Measurements from ENCODE around the gene HES6.

HES6 gene

DNA sequence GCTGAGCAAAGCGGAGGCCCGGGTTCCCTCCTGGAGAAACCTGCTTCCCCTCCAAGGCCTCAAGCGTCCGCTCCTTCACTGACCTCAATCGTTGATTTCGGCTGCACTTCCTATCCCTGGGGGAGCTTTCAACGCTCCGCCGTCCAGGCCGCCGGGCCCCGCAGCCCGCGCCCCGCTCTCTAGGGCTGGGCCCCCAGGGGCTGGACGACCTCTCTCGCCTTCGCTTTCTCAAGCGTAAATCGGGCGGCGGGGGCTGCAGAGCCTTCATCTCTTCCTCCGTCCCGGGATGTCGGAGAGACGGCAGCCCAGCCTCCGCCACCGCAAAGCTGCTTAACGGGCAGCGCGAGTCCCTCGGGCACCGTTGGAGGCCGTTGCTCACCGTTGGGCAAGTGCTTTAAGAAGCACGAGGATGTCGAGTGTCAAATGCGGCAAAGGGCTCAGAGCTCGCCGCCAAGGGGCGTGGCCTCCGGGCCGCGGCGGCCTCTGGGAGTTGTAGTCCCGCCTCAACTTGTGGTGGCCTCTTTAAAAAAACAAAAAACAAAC, 8.5 kb downstream of the HES6 start:
- peak in 3 of 4 experiments; percentile 38 to 77 (median 65) for DNase-seq

- no peak for DNase-seq
These were observed 9.1 kb downstream of the HES6 start for GRCh38 chr2:238230699-238231098.

DNA sequence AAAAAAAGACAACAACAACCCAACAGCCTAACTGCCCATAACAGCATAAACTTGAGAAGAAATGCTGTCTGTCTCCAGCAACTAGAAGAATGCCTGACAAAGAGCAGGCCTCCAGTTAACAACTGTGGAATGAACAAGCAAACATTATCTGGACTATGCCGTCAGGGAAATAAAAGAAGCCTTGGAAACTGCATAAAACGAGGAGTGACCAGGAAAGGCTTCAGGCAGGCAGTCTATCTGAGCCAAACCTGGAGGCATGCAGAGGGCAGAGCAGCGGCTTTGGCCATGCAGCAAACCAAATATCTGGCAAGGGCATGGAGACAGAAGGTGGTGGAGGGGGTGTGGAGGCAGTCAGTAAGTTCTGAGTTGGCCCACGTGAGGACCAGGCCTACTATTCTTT, 11.1 kb downstream of the HES6 start:
- DNase-seq = no peak

DNA sequence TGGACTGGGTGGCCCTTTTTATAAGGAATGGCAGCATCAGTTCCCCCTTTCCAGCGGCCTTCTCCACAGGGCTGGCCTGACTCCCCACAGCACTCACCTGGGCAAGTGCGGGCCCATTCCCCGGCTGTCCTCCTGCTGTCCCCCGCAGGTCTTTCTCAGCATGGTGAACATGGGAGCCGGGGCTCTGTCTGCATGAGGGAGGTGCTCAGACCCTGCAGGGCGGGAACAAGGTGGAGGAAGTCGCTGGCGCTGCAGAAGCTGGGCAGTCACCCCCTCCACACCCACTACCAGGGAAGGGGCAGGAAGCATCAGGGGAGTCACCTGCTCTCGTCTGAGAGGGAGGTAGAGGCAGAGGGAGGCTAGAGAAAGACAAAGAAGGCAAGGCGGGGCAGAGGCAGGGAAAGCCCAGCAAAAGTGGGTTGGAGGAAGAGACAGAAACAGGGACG, 12.2 kb downstream of the HES6 start:
- DNase-seq = no peak

DNA sequence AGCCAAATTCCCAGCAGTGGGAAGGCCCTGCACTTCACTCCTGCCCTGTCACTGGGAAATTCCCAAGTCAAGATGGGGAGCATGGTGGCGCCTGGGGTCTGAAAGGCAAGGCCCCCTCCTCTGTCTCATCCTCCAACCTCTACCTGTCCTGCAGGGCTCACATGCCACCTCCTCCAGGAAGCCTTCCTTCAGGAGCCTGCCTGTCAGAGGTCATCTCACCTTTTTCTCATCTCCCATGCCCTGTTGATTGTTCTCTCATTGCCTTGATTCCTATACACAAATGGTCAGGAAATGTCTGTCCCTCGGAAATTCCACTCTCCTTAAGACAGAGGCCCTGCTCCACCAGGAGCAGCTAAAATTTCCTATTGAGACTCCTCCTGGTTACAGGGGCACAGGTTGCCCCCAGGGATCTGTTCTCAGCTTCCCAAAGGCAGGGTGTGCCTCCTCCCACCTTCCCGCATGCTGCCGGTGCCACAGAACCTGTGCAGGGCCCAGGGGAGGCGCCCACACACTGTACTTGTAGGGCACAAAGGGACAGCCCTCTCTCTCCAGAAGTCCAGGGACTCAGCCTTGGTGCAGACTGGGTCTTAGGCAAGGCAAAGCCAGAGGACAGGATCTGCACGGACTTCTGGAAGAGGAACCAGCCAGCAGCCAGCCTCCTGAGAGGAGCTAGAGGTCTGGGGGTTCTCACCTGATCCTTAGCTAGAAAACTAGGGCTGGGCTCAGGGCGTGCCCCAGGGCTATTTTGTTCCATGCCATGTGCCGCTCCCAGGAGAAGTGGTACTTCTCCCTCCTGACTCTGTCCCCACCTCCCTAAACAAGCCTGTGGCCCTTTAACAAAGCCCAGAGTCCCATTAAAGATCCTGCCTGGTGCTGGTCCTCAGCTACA, 12.9 kb downstream of the HES6 start:
- DNase-seq = no peak

- no peak for DNase-seq
These were observed 13.7 kb downstream of the HES6 start for GRCh38 chr2:238225911-238226697.

DNA sequence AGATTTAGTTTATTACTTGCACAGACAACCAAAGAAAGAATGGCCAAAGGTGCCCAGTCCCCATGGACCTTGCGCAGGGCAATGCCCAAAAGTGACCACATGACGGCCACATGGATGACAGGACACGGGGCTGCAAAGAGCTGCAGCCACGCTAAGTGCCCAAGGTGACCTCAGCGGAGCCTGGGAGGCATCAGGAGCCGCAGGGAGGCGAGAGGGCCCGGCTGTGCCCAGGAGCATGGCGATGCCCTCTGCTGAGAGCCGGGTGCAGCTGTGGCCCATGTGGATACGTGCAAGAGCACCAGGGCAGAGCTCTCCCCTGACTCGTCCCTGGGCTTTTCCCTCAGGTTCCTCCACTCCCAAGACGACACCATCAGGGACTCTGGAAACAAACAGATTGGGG, 14.7 kb downstream of the HES6 start:
- no peak for DNase-seq

- no peak for DNase-seq
These were observed 15.3 kb downstream of the HES6 start for GRCh38 chr2:238224356-238225035.

DNA sequence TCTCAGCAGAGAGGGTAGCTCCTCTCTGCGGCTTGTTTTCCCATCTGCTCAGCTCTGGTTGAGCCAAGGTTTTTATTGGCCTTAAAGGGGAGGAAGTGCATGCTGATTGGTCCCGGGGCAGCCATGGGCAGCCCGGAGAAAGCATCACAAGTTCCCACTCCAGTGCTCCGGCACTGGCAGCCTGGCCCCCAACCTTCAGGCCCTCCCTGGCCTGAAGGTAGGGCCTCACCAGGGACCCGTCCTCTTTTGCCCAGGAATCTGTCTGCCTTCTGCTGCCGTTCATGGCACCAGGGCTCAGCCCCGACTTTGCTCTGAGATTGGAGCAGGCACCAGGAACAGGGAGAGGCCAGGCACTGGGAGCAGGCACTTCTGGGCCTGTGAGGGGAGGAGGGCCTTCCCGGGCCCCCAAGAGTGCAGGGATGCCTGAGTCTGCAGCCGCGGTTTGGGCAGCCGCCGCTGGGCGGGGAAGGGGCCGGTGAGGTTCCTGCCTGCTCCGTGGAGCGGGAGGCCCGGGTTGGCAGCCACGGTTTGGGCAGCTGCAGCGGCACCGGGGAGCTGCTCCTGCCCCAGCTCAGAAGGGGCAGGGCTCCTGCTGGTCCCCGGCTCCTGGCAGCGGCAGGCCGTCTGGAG, 18.8 kb downstream of the HES6 start:
- DNase-seq = no peak

DNA sequence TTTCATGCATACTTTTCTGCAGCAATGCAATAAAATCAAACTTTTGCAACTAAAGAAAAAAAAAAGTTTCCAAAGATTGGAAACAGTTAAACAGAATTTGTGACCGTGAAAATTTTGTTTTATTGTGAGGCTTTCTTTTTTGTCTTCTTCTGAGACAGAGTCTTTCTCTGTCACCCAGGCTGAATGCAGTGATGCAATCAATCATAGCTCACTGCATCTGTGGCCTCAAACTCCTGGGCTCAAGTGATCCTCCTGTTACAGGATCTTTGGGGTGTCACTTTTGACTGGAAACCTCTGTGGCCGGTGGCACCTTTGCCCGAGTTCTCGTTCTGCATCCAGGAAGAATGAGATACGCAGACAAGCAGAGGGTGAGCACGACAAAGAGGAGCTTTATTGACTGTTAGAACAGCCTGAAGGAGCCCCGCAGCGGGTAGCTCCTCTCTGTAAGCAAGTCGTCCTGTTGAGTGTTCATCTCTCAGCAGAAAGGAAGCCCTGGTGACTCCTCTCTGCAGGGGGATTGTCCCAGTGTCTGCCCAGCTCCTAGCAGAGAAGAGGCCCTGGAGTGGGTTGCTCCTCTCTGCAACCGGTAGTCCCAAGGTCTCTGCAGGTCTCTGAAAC, 19.5 kb downstream of the HES6 start:
- no peak for DNase-seq

GRCh38 chr2:238216651-238217184, 23.1 kb downstream of the HES6 start:
- DNase-seq = no peak

GRCh38 chr2:238207006-238207405, 32.8 kb downstream of the HES6 start:
- DNase-seq = no peak

DNA sequence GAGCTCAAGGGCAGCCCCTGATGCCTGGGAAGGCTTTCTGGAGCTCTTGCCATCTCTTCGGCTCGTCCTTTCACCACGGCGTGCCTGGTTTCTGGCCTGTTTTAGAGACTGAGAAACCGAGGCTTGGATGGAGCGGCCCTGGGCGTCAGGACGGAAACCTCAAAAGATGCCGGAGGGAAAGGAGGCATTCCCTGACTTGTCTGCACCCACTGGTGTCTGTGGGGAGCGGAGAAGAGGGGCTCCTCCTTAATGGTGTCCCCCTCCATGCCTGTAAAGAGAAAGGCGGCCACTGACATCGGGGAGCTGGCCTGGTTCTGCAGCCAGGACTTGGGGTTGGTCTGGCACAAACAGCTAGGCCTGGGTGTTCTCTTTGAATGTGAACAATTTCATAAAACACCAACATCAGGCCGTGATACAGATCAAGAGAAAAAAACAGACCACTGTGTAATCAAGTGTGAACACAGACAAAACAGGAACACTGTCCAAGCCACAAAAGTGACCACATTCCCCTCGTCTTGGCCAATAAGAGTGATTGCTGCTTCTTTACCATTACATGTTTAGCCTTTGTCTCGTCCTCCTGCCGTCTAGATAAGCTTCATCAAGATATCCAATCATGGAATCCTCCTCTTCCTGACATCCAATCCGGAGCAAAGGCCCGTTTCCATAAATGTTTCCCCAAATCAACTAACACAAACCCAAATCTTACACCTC, 35.7 kb downstream of the HES6 start:
- no peak for DNase-seq

DNA sequence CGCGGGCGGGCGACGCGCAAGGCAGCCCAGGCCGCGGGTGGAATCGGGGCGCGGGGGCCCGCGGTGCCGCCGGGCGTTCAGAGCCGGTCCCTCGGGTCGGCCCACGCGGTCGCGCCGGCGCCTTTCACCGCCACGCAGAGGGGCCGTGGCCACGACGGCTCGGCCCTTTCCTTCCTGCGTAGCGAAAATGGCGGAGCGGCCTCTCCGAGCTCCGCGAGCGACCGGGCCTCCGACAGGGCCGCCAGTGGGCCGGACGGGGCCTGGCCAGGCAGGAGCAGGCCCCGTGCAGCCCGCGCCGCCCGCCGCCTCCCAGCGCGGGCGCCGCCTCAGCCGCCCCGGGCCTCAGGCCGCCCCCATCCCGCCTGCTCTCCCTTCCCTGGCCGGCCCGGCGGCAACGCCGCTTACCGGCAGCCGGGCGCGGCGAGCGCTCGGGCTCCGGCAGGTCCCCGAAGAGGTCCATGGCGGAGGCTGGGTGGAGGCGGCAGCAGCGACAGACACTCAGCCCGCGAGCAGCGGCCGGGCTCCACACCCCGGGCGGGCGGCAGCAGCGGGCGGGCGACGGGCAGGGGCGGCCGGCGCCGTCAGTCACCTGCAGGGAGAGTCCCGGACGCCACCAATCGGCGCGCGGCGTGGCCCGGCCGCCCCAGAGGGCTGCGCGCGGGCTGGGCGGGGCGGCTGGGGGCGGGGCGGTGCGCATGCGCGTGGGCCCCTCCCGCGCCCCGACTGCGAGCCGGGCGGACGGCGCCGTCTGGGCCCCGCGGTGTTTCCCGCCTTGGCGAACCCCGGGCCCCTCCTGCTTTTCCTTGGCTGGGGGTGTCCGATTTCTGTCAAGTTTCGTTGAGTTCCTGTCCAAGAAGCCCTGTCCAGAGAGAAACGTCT, 36.5 kb downstream of the HES6 start, which contains the start of gene ILKAP:
Gene ILKAP, minus strand, starts transcription at position 602 of the 879 bp plus-strand sequence. Its CDS starts 142 bp downstream, at position 460.
- DNase-seq = peak; percentile 70 to 91 (median 78)

DNA sequence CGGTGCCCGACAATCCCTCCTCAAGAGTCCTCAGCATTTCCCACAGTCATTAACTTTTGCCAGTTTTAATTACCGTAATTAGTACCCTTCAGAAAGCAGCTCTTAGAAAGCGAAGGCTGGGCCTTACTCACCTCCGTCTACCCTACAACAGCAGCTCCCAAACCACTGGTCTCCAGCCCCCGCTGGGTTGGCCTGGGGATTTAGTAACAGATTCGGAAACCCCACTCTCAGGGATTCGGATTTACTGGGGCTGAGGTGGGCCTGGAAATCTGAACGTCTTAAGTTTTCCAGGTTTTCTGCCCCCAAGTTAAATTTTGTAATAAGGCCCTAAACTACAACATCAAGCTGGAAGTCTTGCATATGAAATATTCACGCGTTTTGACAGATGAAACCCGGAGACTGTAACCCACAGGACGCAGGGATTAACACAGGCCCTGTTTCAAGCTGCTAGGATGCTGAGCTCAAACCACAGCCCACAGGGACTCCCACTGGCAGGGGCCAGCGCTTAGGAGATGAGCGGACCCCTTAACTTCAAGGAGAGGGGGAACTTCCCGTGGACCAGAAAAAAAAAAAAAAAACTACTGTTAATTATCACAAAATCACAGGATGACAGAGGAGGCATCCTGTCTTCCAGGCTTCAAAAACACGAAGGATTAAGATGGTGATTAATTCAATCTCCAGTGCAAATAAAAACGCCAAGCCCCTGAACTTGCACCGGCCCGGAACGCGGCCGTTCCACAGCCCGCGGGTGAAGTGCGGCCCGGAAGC, 37.3 kb downstream of the HES6 start:
- DNase-seq = no peak

DNA sequence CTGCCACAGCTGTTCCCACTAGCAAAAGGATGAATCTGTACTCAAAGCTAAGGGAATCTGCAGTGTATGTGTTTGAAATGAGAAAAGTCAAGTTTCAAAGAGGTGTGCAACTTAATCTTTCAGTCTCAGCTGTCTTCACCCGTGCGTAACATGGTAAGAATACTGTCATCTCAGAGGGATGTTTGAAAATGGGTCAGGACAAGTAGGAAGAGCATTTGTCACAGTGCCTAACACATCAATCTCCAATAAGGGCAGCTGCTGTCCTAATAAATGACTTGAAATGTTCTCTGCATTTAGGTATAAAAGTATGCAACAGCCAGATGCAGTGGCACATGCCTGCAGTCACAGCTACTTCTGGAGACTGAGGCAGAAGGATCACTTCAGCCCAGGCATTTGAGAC, 49.4 kb downstream of the HES6 start:
- DNase-seq = no peak
